ENCODE data around the gene PLCG2.

- TF ChIP-seq FOXM1 (IDR thresholded peaks at IDR 0.05; ENCODE audit: borderline replicate concordance, low read depth) = no peak
- no peak for TF ChIP-seq MAX (IDR thresholded peaks at IDR 0.05)
- TF ChIP-seq YY1 (IDR thresholded peaks at IDR 0.05; ENCODE audit: low read depth) = no peak
- peak; percentile 74 for TF ChIP-seq RAD21 (IDR thresholded peaks at IDR 0.05; ENCODE audit: low read depth)
- no peak for TF ChIP-seq TAF1 (IDR thresholded peaks at IDR 0.05; ENCODE audit: low read depth)
- no peak for TF ChIP-seq REST (IDR thresholded peaks at IDR 0.05; ENCODE audit: low read depth)
- peak; percentile 70 for TF ChIP-seq TEAD4 (IDR thresholded peaks at IDR 0.05)
- TF ChIP-seq NFIC (IDR thresholded peaks at IDR 0.05) = no peak
- TF ChIP-seq CEBPB (IDR thresholded peaks at IDR 0.05) = no peak
- TF ChIP-seq CREB1 (IDR thresholded peaks at IDR 0.05; ENCODE audit: low read depth) = no peak
Measured at GRCh38 chr16:81873843-81874752, 95.0 kb downstream of the PLCG2 start.
